DND-41 (cell line): ENCODE measurements around the gene CTNS.

ENCODE experiments used
- ATAC-seq: fragments of 200-7000 bp; cut with Tn5 transposase; 3 replicates; pipeline ENCODE4 v1.9.1; 2021; ENCODE audit warnings: low read depth; ENCODE audit not compliant: insufficient read depth
- DNase-seq: peaks from one replicate; pipeline ENCODE4 v3.0.0-alpha.2; 2020
- H2AFZ ChIP-seq: 2 replicates; pipeline ENCODE4 v1.6.0; 2012; ENCODE audit warnings: low read depth, low read length
- H3K27ac ChIP-seq: 2 replicates; pipeline ENCODE4 v1.5.1; 2012; ENCODE audit warnings: low read length, inconsistent platforms
- H3K27me3 ChIP-seq: fragments of 200-600 bp; sonication (generic); 2 replicates; pipeline ENCODE4 v1.6.0; 2012; ENCODE audit warnings: low read length, mild to moderate bottlenecking, inconsistent platforms; ENCODE audit not compliant: insufficient read depth, poor library complexity
- H3K36me3 ChIP-seq: 2 replicates; pipeline ENCODE4 v1.5.1; 2012; ENCODE audit warnings: low read length, inconsistent platforms; ENCODE audit not compliant: insufficient read depth
- H3K4me1 ChIP-seq: 2 replicates; pipeline ENCODE4 v1.5.1; 2012; ENCODE audit warnings: mild to moderate bottlenecking, low read length; ENCODE audit not compliant: insufficient read depth
- H3K4me2 ChIP-seq: 2 replicates; pipeline ENCODE4 v1.6.0; 2012; ENCODE audit warnings: mild to moderate bottlenecking, moderate library complexity, low read length, inconsistent platforms; ENCODE audit not compliant: insufficient read depth
- H3K4me3 ChIP-seq, 2 experiments: fragments of 200-600 bp in 1 of 2; shearing (Covaris generic) in 1 of 2; 2 replicates each; pipeline ENCODE4 v1.5.1; 2012 to 2016; ENCODE audit warnings: inconsistent platforms in 2 of 2, low read length in 2 of 2, mild to moderate bottlenecking in 2 of 2, low read depth in 1 of 2, moderate library complexity in 1 of 2
- H3K79me2 ChIP-seq: 2 replicates; pipeline ENCODE4 v1.6.0; 2012; ENCODE audit warnings: low read length, inconsistent platforms; ENCODE audit not compliant: insufficient read depth
- H3K9ac ChIP-seq: 2 replicates; pipeline ENCODE4 v1.6.0; 2012; ENCODE audit warnings: low read depth, mild to moderate bottlenecking, inconsistent platforms, low read length, moderate library complexity
- H3K9me3 ChIP-seq: 2 replicates; pipeline ENCODE4 v1.5.1; 2012; ENCODE audit warnings: low read length, moderate library complexity, mild to moderate bottlenecking, inconsistent platforms; ENCODE audit not compliant: insufficient read depth, severe bottlenecking
- H4K20me1 ChIP-seq: 2 replicates; pipeline ENCODE4 v1.6.0; 2012; ENCODE audit warnings: low read length; ENCODE audit not compliant: insufficient read depth
- CTCF ChIP-seq: IDR thresholded peaks from 2 replicates; pipeline ENCODE4 v1.5.1; 2012; ENCODE audit warnings: borderline replicate concordance, low read length, moderate library complexity, mild to moderate bottlenecking; ENCODE audit not compliant: poor library complexity, severe bottlenecking; ENCODE audit errors: extremely low read depth
- EZH2 ChIP-seq: IDR thresholded peaks from 3 replicates; pipeline ENCODE4 v1.6.1; 2012; ENCODE audit warnings: borderline replicate concordance, low read depth, mild to moderate bottlenecking, moderate library complexity, low read length, inconsistent platforms; ENCODE audit not compliant: severe bottlenecking

The CTNS gene

GRCh38 chr17:3613124-3613523 is 23.4 kb upstream of the CTNS start:
- Histone ChIP-seq H4K20me1 (no peaks in the 10 kb centered on the region; the same call in 1 of the 2 replicates), H3K27me3 (no peaks in the 10 kb centered on the region), H3K9ac (no peak overlapping the region), H3K4me3 (no peak overlapping the region), H3K27ac (no peak overlapping the region), H3K36me3 (peaks cover 72% of the 10 kb centered on the region), H3K4me1 (no peaks in the 10 kb centered on the region), H3K9me3 (peaks cover 3% of the 10 kb centered on the region), H3K79me2 (no peaks in the 10 kb centered on the region), H2AFZ (no peak overlapping the region), H3K4me2 (no peak overlapping the region)
- no peak for ATAC-seq
- no peak for DNase-seq
- no peak for TF ChIP-seq CTCF
- TF ChIP-seq EZH2, result no peak

GRCh38 chr17:3615160-3615870 is 21.2 kb upstream of the CTNS start:
- Histone ChIP-seq H2AFZ (no peak overlapping the region), H3K4me2 (no peak overlapping the region), H3K4me3 (no peak overlapping the region), H3K27ac (no peak overlapping the region), H3K27me3 (no peaks in the 10 kb centered on the region), H3K9ac (no peak overlapping the region), H3K79me2 (no peaks in the 10 kb centered on the region), H3K36me3 (peaks cover 67% of the 10 kb centered on the region), H4K20me1 (no peaks in the 10 kb centered on the region), H3K4me1 (no peaks in the 10 kb centered on the region), H3K9me3 (peaks cover 3% of the 10 kb centered on the region)
- DNase-seq (no peak), ATAC-seq (no peak)
- TF ChIP-seq CTCF, result no peak
- TF ChIP-seq EZH2, result no peak

GRCh38 chr17:3621146-3621720 is 15.3 kb upstream of the CTNS start:
- Histone ChIP-seq H3K36me3 (peaks cover 63% of the 10 kb centered on the region), H3K27ac (no peak overlapping the region), H3K79me2 (no peaks in the 10 kb centered on the region), H3K4me2 (no peak overlapping the region), H3K9ac (no peak overlapping the region), H3K9me3 (peaks cover 3% of the 10 kb centered on the region), H4K20me1 (no peaks in the 10 kb centered on the region), H3K4me1 (no peaks in the 10 kb centered on the region), H2AFZ (no peak overlapping the region), H3K27me3 (no peaks in the 10 kb centered on the region), H3K4me3 (no peak overlapping the region)
- ATAC-seq, result no peak
- no peak for TF ChIP-seq CTCF
- TF ChIP-seq EZH2, result no peak
- DNase-seq, result no peak
